HL-60/S4 (cell line): Measurements from ENCODE around the gene SAMD8.

Experiments used
- in situ Hi-C: fragments of 300-500 bp; cut with MboI; formaldehyde crosslinking; loops from 2 replicates; pipeline ENCODE4 v1.14.3; 2022; ENCODE audit warnings: low sequenced_read_pairs

SAMD8 gene

DNA sequence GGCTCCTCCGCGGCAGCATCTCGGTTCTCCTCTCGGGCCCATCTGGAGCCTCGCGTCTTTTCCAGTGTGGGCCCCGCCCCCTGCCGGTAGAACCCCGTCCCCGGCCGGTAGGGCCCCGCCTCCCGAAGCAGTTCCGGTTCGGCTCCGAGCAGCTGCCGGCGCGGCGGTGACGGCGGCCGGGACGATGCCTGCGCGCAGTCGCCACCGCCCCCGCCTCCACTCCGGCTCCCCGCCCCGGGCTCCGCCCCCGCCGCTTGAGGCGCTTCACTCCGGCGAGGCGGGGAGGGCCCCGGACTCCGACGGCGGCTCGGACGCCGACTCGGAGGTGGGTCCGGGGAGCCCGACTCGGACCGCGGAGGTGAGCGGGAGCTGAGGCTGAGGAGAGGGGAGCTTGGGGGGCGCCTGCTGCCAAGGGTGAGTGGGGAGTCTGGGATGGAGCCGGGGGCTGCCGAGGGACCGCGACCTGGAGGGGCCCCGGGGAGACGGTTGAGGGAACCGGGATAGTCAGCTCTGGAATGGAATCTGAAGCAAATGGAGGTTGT lies at the start of gene SAMD8:
Gene SAMD8 (plus strand): TSS at position 292 of the 542 bp plus-strand sequence. CDS start 38,873 bp downstream, outside the sequence.
- in situ Hi-C loops, result no loop called here

DNA sequence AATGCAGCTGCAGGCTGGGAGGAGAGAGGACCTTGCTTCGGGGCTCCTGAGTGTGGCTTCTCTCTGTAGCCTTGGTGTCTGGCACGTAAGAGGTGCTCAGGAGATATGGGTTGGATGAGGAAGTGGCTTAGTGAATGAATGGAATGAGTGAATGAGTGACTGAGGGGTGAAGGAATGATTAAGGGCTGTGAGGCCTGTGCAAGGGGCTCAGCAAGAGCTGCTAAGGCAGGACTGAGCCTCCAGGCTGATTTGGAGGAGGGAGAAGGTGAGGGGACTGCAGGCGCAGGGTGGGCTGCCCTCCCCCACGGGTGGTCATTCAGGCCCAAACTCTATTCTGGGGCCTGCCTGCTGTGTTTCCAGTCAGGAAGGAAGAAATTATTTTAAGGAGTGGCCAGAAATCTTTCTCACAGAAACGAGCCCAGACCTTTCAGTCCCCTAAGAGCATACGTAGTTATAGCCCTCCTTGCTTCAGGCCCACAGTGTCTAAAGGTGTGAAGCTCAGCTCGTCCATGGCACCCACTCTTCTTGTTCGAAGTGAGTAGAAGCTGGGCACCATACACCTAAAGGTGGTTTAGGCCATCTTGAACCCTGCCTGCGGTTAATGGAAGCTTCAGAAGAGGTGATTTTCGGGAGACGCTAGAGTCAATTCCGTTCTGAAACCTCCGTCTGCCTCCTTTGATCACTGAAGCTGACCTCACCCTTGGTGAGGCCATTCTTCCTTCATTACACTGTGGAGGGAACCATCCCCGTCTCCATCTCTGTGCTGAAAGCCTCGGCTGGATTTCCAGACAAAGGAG lies 49.5 kb upstream of the SAMD8 start:
- in situ Hi-C loops, result no loop called here

DNA sequence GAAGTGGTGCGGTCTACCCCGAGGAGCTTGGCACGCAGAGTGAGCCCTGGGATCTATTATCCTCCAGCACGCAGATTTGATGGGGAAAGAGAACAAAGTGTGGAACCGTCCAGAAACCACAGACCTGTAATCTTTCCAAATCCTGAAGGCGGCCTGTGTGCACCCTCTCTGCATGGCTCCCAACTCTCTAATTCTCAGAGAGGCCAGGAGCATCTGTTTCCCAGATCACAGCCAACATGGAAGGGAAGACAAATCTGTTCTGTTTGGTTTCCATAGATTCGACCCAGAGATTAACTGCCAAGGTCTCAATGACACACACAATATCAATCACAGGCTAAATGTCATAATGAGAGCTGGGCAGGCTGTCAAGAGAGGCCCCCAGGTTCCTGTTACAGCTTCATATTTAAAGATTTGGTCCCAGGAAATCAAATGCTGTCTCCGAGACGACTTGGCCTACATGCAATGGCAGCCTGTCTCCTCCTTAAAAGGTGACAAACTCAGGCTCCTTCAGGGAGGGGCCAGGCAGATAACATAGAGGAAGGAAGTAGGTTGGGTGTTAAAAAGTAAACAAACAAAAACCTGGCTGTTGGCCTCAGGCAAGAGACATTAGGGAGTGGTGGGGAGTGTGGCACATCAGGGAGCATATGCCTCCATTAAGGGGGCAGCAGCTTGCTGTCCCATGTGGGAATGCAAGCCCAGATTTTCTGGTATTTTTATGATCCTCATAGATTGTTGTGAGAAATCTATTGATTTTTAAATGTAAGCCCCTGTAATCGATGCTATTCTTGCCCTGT lies 48.8 kb upstream of the SAMD8 start:
- in situ Hi-C loops, result no loop called here

DNA sequence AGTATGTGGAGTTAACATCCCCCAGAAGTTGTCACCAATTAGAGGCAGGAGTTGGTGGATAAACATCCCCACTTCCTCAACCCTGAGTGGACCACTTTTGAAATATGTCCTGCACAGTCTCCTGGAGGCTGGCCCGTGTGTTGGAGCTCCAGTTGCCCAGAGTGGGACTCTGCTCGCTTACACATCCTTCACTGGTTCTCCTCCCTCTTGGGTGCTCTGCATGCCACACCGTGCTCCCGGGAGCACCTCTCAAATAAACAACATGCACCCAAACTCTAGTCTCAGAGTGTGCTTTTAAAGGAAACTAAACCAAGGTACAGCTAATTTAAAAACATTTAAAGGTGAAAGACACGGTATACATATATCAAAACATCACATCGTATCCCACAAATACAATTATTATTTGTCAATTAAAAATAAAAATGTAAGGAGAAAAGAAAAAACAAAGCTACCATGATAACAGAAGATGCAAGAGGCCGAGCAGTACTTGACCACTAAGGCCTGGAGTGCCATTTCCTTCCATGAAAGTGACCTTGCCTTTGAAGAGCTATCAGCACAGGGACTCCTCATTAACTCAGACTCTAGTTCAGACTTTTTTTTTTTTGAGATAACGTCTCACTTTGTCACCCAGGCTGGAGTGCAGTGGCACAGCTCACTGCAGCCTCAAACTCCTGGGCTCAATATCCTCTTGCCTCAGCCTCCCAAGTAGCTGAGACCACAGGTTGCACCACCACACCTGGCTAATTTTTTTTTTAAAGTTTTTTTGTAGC lies 47.8 kb upstream of the SAMD8 start:
- in situ Hi-C loops, result no loop called here

GRCh38 chr10:75065076-75065475 lies 46.4 kb upstream of the SAMD8 start:
- in situ Hi-C loops, result no loop called here

- in situ Hi-C loops, result no loop called here
Observed at GRCh38 chr10:75066271-75066670, 45.2 kb upstream of the SAMD8 start.

- in situ Hi-C loops, result no loop called here
Observed at GRCh38 chr10:75067272-75067671, 44.2 kb upstream of the SAMD8 start.

DNA sequence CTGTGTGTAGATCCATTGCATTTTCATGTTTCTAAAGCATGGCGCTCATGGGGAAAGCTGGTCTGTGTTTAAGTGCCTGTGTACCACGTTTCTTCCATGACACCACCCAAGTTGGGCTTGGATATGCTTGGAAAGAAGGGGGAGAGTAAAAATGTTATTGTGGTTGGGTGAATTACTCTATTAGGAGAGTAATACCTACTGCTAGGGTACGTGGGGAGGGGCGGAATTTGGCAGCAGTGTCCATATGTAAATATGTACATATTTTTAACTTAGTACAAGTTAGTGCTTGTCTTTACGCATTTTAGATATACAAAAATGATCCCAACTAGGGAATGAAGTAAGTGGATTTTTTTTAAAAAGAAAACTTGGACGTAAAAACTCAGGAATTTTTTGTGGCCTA lies 42.9 kb upstream of the SAMD8 start:
- in situ Hi-C loops, result no loop called here

GRCh38 chr10:75070476-75070875 lies 41.0 kb upstream of the SAMD8 start:
- in situ Hi-C loops, result no loop called here

GRCh38 chr10:75070961-75071428 lies 40.5 kb upstream of the SAMD8 start:
- in situ Hi-C loops, result no loop called here

- in situ Hi-C loops, result no loop called here
Observed at GRCh38 chr10:75071756-75072155, 39.7 kb upstream of the SAMD8 start.

DNA sequence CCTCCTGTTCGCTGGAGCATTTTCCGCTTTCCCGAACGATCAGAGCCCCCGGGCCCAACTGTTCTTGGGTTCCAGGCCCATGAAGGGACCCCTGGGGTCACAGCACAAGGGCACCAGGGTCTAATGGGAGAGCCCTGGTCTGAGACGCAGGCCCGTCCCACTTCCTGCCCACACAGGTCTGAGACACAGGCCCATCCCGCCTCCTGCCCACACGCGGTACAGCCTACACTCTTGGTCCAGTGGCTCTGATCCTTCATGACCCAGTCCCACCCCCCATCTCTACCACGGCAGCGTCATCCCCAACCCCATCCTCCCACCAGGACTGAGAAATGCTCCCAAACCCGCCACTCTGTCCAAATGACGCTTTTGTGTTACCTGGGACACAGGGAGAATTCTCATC lies 38.7 kb upstream of the SAMD8 start:
- in situ Hi-C loops, result no loop called here

GRCh38 chr10:75073442-75073841 lies 38.0 kb upstream of the SAMD8 start:
- in situ Hi-C loops, result no loop called here

GRCh38 chr10:75074711-75075445 lies 36.6 kb upstream of the SAMD8 start:
- in situ Hi-C loops, result no loop called here

- in situ Hi-C loops, result no loop called here
Observed at GRCh38 chr10:75076348-75076747, 35.1 kb upstream of the SAMD8 start.

DNA sequence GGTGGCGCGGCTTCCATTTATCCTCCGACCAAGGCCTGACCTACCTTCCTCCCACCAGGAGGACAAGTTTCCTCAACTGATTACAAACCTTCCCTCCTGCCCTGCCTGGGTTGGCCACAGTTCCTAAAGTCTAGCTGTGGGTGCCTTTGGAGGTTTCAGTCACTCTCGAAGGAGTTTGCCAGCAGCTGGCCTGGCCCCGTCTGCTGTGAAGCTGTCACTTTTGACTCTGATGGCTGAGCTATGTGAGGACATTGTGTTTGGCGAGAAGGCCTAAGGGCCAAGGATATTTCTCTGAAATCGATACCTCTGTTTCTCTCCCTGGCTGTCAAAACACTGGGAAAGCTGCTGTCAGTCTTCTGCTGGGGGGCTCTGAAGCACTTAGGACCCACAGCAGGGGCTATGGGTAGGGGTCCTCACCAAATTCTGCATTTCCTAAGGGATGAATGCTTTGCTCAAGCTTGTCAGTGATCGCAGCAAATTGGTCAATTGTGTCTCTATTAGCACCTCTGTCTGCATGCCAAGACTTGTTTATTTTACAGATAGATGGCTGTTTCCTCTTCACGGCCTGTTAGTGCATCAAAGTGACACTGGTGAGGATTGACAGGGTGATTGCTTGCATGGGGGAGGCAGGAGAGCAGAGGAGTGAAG lies 31.9 kb upstream of the SAMD8 start:
- in situ Hi-C loops, result no loop called here

DNA sequence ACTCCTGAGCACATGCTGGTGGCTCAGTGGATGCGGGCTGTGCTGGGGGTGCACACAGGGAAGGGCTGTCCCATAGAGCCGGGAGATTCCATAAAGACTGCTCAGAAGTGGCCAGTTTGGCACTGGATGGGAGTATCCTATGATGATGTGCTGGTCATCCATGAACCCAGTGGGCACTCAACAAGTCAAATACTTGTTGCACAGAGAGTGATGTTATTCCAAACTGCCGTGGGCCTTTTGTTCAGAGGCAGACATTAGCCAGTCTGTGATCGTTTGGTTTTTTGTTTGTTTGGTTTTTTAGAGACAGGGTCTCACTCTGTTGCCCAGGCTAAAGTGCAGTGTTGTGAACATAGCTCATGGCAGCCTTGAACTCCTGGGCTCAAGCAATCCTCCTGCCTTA lies 30.9 kb upstream of the SAMD8 start:
- in situ Hi-C loops, result no loop called here

DNA sequence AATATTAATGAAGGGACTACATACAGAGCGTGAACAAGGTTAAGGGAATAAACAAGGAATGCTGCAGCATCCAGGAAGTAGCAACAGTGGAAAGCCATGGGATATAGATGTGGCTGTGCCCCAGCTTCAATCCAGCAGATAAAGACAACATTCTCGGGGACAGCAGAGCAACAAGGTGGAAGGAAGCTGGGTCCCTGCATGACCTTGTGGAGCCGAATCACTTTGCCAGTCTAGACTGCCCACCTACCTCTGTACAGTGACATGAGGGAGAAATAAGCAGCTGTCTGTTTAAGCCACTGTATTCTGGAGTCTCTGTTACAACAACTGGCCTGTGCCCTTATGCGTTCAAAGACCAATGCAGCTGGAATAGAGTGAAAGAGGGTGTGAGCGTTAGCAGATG lies 30.1 kb upstream of the SAMD8 start:
- in situ Hi-C loops, result no loop called here

DNA sequence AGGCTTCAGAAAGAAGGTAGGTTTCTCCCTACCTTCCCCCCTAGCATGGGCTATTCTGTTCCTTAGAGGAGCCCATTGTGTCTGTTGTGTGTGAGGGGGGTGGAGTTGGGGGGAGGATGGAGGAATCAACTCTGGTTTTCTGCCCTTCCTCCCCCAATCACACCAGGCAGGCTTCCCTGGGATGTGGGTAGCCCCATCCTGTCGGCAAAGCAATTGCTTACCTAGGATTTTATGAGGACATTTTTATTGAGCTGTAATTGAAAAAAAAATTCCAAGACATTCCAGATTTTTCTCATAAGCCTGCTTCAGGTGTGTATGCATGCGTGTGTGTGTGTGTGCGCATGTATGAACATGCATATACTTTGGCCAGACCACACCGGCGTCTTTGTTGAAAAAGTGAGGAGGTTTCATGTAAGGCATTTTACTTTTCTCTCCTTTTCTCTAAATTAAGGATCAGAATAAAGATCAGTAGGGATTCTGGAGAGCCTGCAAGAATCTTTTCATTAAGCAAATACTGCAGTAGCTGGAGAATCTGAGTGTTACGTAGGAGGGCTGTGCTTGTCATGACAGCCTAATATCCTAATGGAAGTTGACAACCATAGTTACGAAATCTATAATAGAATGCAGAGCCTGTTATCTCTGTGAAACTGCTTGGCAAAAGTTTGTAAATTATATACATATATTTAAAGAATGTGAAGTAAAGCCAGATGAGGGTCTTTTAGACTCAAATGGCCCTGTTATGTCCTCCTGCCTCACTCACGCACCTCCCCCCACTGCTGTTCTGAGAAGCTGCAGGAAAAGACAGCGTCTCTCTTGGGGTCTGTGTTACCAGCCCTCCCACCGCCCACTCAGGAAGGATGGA lies 27.3 kb upstream of the SAMD8 start:
- in situ Hi-C loops, result no loop called here
